Calu3 (cell line): ENCODE measurements around the gene DLK1. TPM values are rescaled to one million over a fixed set of nuclear protein-coding genes. Genes with fewer than 3 reads are reported as not detected.

Experiments
- BruUV-seq: library from RNA; stranded (reverse); fragments of 400-500 nt; replicated peaks from 2 replicates; lab custom pipeline; 2021; lab: Mats Ljungman, UMichigan
- CTCF ChIA-PET: fragments of 300-600 bp; sonication (Branson Sonifier 250); formaldehyde crosslinking; loops from one replicate; lab custom pipeline; 2022; ENCODE audit warnings: antibody characterized with exemption; lab: Charles Lee
- DNase-seq: peaks from one replicate; pipeline ENCODE4 v3.0.0; 2022
- H3K27ac Mint-ChIP-seq: one replicate; pipeline ENCODE4 v1.8.0; 2022; ENCODE audit warnings: mixed read lengths; ENCODE audit not compliant: unreplicated experiment
- H3K27me3 Mint-ChIP-seq: one replicate; pipeline ENCODE4 v1.8.0; 2022; ENCODE audit warnings: mixed read lengths; ENCODE audit not compliant: unreplicated experiment
- H3K36me3 Mint-ChIP-seq: one replicate; pipeline ENCODE4 v1.8.0; 2022; ENCODE audit warnings: mild to moderate bottlenecking, moderate library complexity, mixed read lengths; ENCODE audit not compliant: insufficient read depth, unreplicated experiment
- H3K4me1 Mint-ChIP-seq: one replicate; pipeline ENCODE4 v1.8.0; 2022; ENCODE audit warnings: mild to moderate bottlenecking, low read depth, mixed read lengths; ENCODE audit not compliant: unreplicated experiment
- H3K4me3 Mint-ChIP-seq: one replicate; pipeline ENCODE4 v1.8.0; 2022; ENCODE audit warnings: mild to moderate bottlenecking, low read depth, moderate library complexity, mixed read lengths; ENCODE audit not compliant: unreplicated experiment
- H3K9me3 Mint-ChIP-seq: one replicate; pipeline ENCODE4 v1.8.0; 2022; ENCODE audit warnings: low read depth, mixed read lengths; ENCODE audit not compliant: unreplicated experiment
- intact Hi-C: fragments of 100-400 bp; cut with micrococcal nuclease; formaldehyde crosslinking; loops from one replicate; pipeline ENCODE4 v1.10.0; 2022; ENCODE audit not compliant: unreplicated experiment
- total RNA-seq: library from RNA; stranded (reverse); gene quantifications from 2 replicates; pipeline ENCODE4 v1.2.3, GENCODE V29; 2022
- TF ChIP-seq, protein P1 (sequence below): fragments of 200-600 bp; IDR thresholded peaks from one replicate; pipeline ENCODE4 v1.8.0; 2022; ENCODE audit warnings: antibody characterized with exemption; ENCODE audit not compliant: unreplicated experiment

Gene DLK1
- total RNA-seq, 1 experiment from 2014 or later: not detected

DNA sequence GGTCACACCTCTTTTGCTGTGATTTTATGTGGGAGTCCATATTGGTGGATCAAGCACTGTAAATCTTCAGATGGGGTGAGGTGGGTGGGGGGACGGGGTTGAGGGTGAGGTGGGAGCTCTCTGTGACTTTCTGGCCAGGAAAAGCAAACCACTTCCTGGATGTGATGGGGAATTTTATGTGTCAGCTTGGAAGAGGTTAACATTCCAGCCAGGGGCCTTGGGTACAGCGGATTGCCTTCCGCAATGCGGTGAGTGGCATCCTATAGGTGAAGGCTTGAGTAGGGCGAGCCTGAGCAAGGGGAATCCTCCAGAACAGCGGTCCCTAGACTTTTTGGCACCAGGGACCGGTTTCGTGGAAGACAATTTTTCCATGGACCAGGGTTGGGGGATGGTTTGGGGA lies 36.2 kb downstream of the DLK1 start:
- TF ChIP-seq, protein P1, sequence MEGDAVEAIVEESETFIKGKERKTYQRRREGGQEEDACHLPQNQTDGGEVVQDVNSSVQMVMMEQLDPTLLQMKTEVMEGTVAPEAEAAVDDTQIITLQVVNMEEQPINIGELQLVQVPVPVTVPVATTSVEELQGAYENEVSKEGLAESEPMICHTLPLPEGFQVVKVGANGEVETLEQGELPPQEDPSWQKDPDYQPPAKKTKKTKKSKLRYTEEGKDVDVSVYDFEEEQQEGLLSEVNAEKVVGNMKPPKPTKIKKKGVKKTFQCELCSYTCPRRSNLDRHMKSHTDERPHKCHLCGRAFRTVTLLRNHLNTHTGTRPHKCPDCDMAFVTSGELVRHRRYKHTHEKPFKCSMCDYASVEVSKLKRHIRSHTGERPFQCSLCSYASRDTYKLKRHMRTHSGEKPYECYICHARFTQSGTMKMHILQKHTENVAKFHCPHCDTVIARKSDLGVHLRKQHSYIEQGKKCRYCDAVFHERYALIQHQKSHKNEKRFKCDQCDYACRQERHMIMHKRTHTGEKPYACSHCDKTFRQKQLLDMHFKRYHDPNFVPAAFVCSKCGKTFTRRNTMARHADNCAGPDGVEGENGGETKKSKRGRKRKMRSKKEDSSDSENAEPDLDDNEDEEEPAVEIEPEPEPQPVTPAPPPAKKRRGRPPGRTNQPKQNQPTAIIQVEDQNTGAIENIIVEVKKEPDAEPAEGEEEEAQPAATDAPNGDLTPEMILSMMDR: no peak
- intact Hi-C loops: no loop called here
- Mint-ChIP-seq H3K27me3 (peaks cover 36% of the 10 kb centered on the region), H3K4me3 (no peak overlapping the region), H3K4me1 (peaks cover 14% of the 10 kb centered on the region), H3K9me3 (no peaks in the 10 kb centered on the region), H3K36me3 (no peaks in the 10 kb centered on the region), H3K27ac (no peak overlapping the region)
- no peak for DNase-seq
- BruUV-seq: no TSS peak
- CTCF ChIA-PET: no interaction called here

DNA sequence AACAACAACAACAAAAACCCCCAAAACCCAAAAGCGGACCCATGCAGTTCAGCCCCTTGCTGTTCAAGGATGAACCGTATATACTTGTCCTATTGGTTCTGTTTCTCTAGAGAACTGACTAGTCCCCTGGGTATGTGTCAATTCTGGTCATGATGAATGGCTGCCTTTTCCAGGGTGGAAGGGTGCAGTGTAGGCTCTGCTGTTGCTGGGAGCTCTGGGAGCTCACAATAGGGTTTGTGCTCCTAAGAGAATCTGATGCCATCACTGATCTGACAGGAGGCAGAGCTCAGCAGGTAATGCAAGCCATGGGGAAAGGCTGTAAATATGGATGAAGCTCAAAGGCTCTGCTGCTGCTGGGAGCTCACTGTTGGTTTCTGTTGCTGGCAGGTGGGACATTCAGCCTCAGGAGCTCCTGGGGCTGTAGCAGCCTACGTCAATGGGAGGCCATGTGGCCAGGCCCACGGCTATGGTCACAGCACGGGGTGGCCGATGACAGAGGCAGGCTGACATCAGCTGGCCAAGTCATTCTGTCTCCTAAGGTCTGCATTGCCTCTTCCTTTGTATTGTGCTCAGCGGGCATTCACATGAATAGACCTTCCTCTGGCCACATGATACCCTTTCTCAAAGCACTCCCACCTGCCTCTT lies 37.9 kb downstream of the DLK1 start:
- CTCF ChIA-PET: no interaction called here
- peaks cover 46% of the 10 kb centered on the region for H3K27me3 Mint-ChIP-seq
- TF ChIP-seq, protein P1: no peak
- no TSS peak for BruUV-seq
- intact Hi-C loops: no loop called here
- no peak overlapping the region for H3K27ac Mint-ChIP-seq
- peaks cover 14% of the 10 kb centered on the region for H3K4me1 Mint-ChIP-seq
- no peak for DNase-seq
- no peak overlapping the region for H3K4me3 Mint-ChIP-seq
- no peaks in the 10 kb centered on the region for H3K36me3 Mint-ChIP-seq
- no peaks in the 10 kb centered on the region for H3K9me3 Mint-ChIP-seq

DNA sequence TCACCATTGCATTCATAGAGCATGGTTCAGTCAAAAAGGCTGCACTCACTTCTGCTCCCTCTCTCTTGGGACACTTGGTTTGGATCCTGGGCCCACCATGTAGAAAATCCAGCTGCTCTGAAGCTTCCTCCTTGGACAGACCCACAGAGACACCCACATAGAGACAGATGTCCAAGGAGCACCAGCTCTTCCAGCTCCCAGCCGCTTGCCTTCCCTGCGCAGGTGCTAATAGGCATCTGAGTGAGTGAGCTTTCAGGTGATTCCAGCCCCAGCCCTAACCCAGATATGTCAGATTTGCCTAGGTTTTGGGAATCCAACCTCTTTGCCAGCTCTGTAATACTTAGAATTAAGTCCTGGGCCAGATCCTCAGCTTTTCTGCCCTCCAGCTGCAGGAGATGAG lies 38.6 kb downstream of the DLK1 start:
- Mint-ChIP-seq H3K4me1 (peaks cover 14% of the 10 kb centered on the region), H3K27ac (no peak overlapping the region), H3K27me3 (peaks cover 53% of the 10 kb centered on the region), H3K9me3 (no peaks in the 10 kb centered on the region), H3K4me3 (no peak overlapping the region), H3K36me3 (no peaks in the 10 kb centered on the region)
- TF ChIP-seq, protein P1: no peak
- no peak for DNase-seq
- CTCF ChIA-PET: no interaction called here
- no TSS peak for BruUV-seq
- intact Hi-C loops: no loop called here

DNA sequence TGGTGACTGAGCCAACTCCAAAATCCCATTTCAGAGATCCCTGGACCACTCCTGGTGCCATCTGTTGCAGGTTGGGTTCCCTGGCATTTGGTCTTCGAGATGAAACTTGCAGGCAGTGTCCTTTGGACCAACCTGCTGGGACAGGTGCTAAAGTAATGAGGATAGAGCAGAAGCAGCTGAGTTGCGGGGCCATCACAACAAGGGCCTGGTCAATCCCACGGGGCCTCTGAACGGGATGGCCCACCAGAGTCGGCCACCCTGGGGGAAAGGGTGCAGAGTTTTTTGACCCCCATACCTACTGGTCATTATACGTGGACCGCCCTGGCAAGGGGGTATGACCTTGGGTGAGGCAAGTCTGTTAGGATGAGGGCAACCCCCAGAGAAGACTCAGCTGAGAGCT lies 39.3 kb downstream of the DLK1 start:
- no peak for DNase-seq
- intact Hi-C loops: no loop called here
- peaks cover 60% of the 10 kb centered on the region for H3K27me3 Mint-ChIP-seq
- peaks cover 14% of the 10 kb centered on the region for H3K4me1 Mint-ChIP-seq
- H3K36me3 Mint-ChIP-seq: no peaks in the 10 kb centered on the region
- TF ChIP-seq, protein P1: no peak
- no TSS peak for BruUV-seq
- CTCF ChIA-PET: no interaction called here
- H3K9me3 Mint-ChIP-seq: no peaks in the 10 kb centered on the region
- H3K27ac Mint-ChIP-seq: no peak overlapping the region
- H3K4me3 Mint-ChIP-seq: no peak overlapping the region
